GM12878 (cell line): ENCODE measurements around the gene EPB41L4A. TPM values are rescaled to one million over a fixed set of nuclear protein-coding genes. Genes with fewer than 3 reads are reported as not detected.
A peak's percentile ranks its signal among the peaks of the same experiment; 100 is the strongest.

Experiments
- ATAC-seq: fragments of 200-7000 bp; cut with Tn5 transposase; 3 replicates; pipeline ENCODE4 v1.9.1; 2020; ENCODE audit warnings: mild to moderate bottlenecking, moderate library complexity
- BruUV-seq: library from RNA; stranded (reverse); fragments of 400-500 nt; replicated peaks from 2 replicates; lab custom pipeline; 2021; lab: Mats Ljungman, UMichigan
- CTCF ChIA-PET: fragments of 300-600 bp; sonication (Branson Sonifier 250); formaldehyde crosslinking; extraction: SDS; loops from one replicate; lab custom pipeline; 2021; ENCODE audit warnings: inconsistent platforms; lab: Yijun Ruan, JAX
- POLR2A ChIA-PET: fragments of 350-600 bp; formaldehyde crosslinking; extraction: SDS; loops from one replicate; lab custom pipeline; 2021; ENCODE audit warnings: inconsistent platforms; lab: Charles Lee
- RAD21 ChIA-PET: fragments of 300-600 bp; sonication (Branson Sonifier 250); formaldehyde crosslinking; loops from one replicate; lab custom pipeline; 2023; ENCODE audit warnings: antibody characterized with exemption; ENCODE audit not compliant: unreplicated experiment; lab: Charles Lee
- SMC1A ChIA-PET: fragments of 300-600 bp; sonication (Branson Sonifier 250); formaldehyde crosslinking; loops from one replicate; lab custom pipeline; 2023; ENCODE audit not compliant: unreplicated experiment, uncharacterized antibody; lab: Charles Lee
- DNase-seq: peaks from one replicate; pipeline ENCODE4 v3.0.0-alpha.2; 2011; ENCODE audit warnings: low read depth, low spot score
- FAIRE-seq: peaks from 3 replicates; lab custom pipeline; 2011; peaks lifted over from hg19 to GRCh38; lab: Jason Lieb, UNC
- H2AFZ ChIP-seq: 2 replicates; pipeline ENCODE4 v1.6.0; 2011; ENCODE audit warnings: low read depth, low read length, control low read depth; ENCODE audit not compliant: control insufficient read depth
- H3K27ac ChIP-seq: 2 replicates; pipeline ENCODE4 v1.5.1; 2011; ENCODE audit warnings: control low read depth; ENCODE audit not compliant: control insufficient read depth, insufficient read depth
- H3K27me3 ChIP-seq, 2 experiments: replicated peaks in 1 of 2; 2 replicates each; pipeline versions ENCODE4 v1.6.0 to v1.6.1; 2011; ENCODE audit warnings: low read length in 1 of 2; ENCODE audit not compliant: control insufficient read depth in 2 of 2, insufficient read depth in 2 of 2
- H3K36me3 ChIP-seq, 2 experiments: 2 replicates each; pipeline ENCODE4 v1.5.1; 2011; ENCODE audit warnings: low read length in 1 of 2; ENCODE audit not compliant: control insufficient read depth in 2 of 2, insufficient read depth in 2 of 2
- H3K4me1 ChIP-seq: 2 replicates; pipeline ENCODE4 v1.6.1; 2011; ENCODE audit warnings: mild to moderate bottlenecking, low read length, moderate library complexity, mixed read lengths; ENCODE audit not compliant: control insufficient read depth, insufficient read depth
- H3K4me2 ChIP-seq: 2 replicates; pipeline ENCODE4 v1.6.0; 2011; ENCODE audit warnings: control low read depth; ENCODE audit not compliant: control insufficient read depth, insufficient read depth
- H3K4me3 ChIP-seq: fragments of 200-600 bp; sonication (generic); 2 replicates; pipeline ENCODE4 v1.5.1; 2016
- H3K79me2 ChIP-seq: 2 replicates; pipeline ENCODE4 v1.6.0; 2011; ENCODE audit warnings: low read length; ENCODE audit not compliant: control insufficient read depth, insufficient read depth
- H3K9ac ChIP-seq: 2 replicates; pipeline ENCODE4 v1.8.0; 2011; ENCODE audit warnings: low read length, control low read depth, mixed read lengths; ENCODE audit not compliant: control insufficient read depth, insufficient read depth
- H3K9me3 ChIP-seq: replicated peaks from 3 replicates; pipeline ENCODE4 v1.5.1; 2011; ENCODE audit warnings: mild to moderate bottlenecking, low read length; ENCODE audit not compliant: control insufficient read depth, insufficient read depth
- H4K20me1 ChIP-seq: 2 replicates; pipeline ENCODE4 v1.6.0; 2011; ENCODE audit not compliant: control insufficient read depth, insufficient read depth
- ATF7 ChIP-seq: fragments of 450-650 bp; IDR thresholded peaks from 2 replicates; pipeline ENCODE4 v1.6.1; 2016; ENCODE audit warnings: low read depth, mild to moderate bottlenecking
- BACH1 ChIP-seq: fragments of 450-650 bp; IDR thresholded peaks from 2 replicates; pipeline ENCODE4 v1.6.1; 2017; ENCODE audit warnings: mild to moderate bottlenecking, borderline replicate concordance
- CEBPZ ChIP-seq: fragments of 150-350 bp; IDR thresholded peaks from 2 replicates; pipeline ENCODE4 v1.6.1; 2016; ENCODE audit warnings: low read depth, low read length
- CHD4 ChIP-seq: fragments of 200-600 bp; sonication (generic); IDR thresholded peaks from 2 replicates; pipeline ENCODE4 v1.6.1; 2016; ENCODE audit warnings: mild to moderate bottlenecking
- CREM ChIP-seq: IDR thresholded peaks from 2 replicates; pipeline ENCODE4 v1.6.1; 2014; ENCODE audit warnings: antibody characterized with exemption, low read depth
- EED ChIP-seq: sonication (generic); IDR thresholded peaks from 2 replicates; pipeline ENCODE4 v1.6.1; 2016; ENCODE audit warnings: antibody characterized with exemption, low read depth
- IKZF1 ChIP-seq: fragments of 450-650 bp; conservative IDR thresholded peaks from 2 replicates; pipeline ENCODE4 v1.6.1; 2017; ENCODE audit warnings: antibody characterized with exemption, mild to moderate bottlenecking
- NFYB ChIP-seq: IDR thresholded peaks from 2 replicates; pipeline ENCODE4 v1.6.1; 2011; ENCODE audit warnings: low read depth, mild to moderate bottlenecking, low read length, improper control_type of control experiment, moderate library complexity; ENCODE audit not compliant: insufficient read depth
- PAX8 ChIP-seq: fragments of 450-650 bp; IDR thresholded peaks from 2 replicates; pipeline ENCODE4 v1.6.1; 2017; ENCODE audit warnings: mild to moderate bottlenecking, moderate library complexity
- POLR2AphosphoS2 ChIP-seq: IDR thresholded peaks from 2 replicates; pipeline ENCODE4 v1.6.1; 2011; ENCODE audit warnings: low read depth, mild to moderate bottlenecking, low read length, improper control_type of control experiment, moderate library complexity
- RCOR1 ChIP-seq: conservative IDR thresholded peaks from 2 replicates; pipeline ENCODE4 v1.6.1; 2012; ENCODE audit warnings: low read depth, low read length, improper control_type of control experiment
- RELA ChIP-seq: fragments of 450-650 bp; IDR thresholded peaks from 2 replicates; pipeline ENCODE4 v1.8.0; 2014; ENCODE audit warnings: borderline replicate concordance; ENCODE audit not compliant: partially characterized antibody
- SMAD1 ChIP-seq: fragments of 450-650 bp; IDR thresholded peaks from 2 replicates; pipeline ENCODE4 v1.6.1; 2018; ENCODE audit warnings: mild to moderate bottlenecking, low read depth; ENCODE audit not compliant: partially characterized antibody
- SRF ChIP-seq, 2 experiments: IDR thresholded peaks; 2 replicates each; pipeline ENCODE4 v1.6.1; 2011; ENCODE audit warnings: low read depth in 2 of 2, low read length in 2 of 2, mild to moderate bottlenecking in 1 of 2, moderate library complexity in 1 of 2
- STAT3 ChIP-seq: IDR thresholded peaks from 2 replicates; pipeline ENCODE4 v1.6.1; 2011; ENCODE audit warnings: low read depth, low read length, improper control_type of control experiment
- WGBS: methylation state at CpG from one replicate; pipeline ENCODE4 v1.1.6; 2016; ENCODE audit warnings: low lambda C conversion rate; ENCODE audit not compliant: insufficient replicate concordance, insufficient coverage; ENCODE audit errors: missing lambda C conversion rate; 5-methylcytosine and 5-hydroxymethylcytosine counted together
- in situ Hi-C: fragments of 300-500 bp; cut with MboI; formaldehyde crosslinking; loops from 9 replicates; pipeline ENCODE4 v1.14.3; 2018; ENCODE audit warnings: mixed read lengths
- intact Hi-C: fragments of 100-400 bp; cut with micrococcal nuclease; formaldehyde crosslinking; loops from one replicate; pipeline ENCODE4 v1.14.2; 2022; ENCODE audit not compliant: unreplicated experiment
- polyA plus RNA-seq, 11 experiments: library from polyadenylated mRNA; depleted of rRNA in 4 of 11; unstranded in 6 of 11; stranded (reverse) in 5 of 11; fragments of >200 nt; fragmentation: Nextera tagmentation in 4 of 11; fragmentation: Illumina TruSeq in 1 of 11; extraction: Ambion mirVana in 4 of 11; extraction: Trizol in 1 of 11; gene quantifications; 1 replicate in 1 of 11; 2 replicates in 10 of 11; pipeline versions ENCODE4 v1.2.1 to v1.2.3, GENCODE V29; 2011 to 2016; ENCODE audit warnings: inconsistent platforms in 2 of 11, missing spikeins in 2 of 11, low read depth in 1 of 11
- total RNA-seq, 4 experiments: library from RNA; depleted of rRNA in 3 of 4; stranded (reverse); fragments of >200 nt in 3 of 4; fragmentation: Illumina TruSeq in 1 of 4; extraction: Trizol in 1 of 4; gene quantifications; 2 replicates each; pipeline versions ENCODE4 v1.2.1 to v1.2.3, GENCODE V29; 2013 to 2021
- TF ChIP-seq, protein P1 (sequence below): IDR thresholded peaks from 2 replicates; pipeline ENCODE4 v1.6.1; 2011; ENCODE audit warnings: low read depth, low read length, improper control_type of control experiment, borderline replicate concordance
- TF ChIP-seq, protein P2 (sequence below): IDR thresholded peaks from 2 replicates; pipeline ENCODE4 v1.6.1; 2012; ENCODE audit warnings: low read depth, low read length, improper control_type of control experiment

Gene EPB41L4A
- total and polyA plus RNA-seq, 10 of the 15 experiments (the other 5 are each of a cell fraction or from before 2014, with no cell fraction given): 0.10 to 0.67 (median 0.30) TPM

DNA sequence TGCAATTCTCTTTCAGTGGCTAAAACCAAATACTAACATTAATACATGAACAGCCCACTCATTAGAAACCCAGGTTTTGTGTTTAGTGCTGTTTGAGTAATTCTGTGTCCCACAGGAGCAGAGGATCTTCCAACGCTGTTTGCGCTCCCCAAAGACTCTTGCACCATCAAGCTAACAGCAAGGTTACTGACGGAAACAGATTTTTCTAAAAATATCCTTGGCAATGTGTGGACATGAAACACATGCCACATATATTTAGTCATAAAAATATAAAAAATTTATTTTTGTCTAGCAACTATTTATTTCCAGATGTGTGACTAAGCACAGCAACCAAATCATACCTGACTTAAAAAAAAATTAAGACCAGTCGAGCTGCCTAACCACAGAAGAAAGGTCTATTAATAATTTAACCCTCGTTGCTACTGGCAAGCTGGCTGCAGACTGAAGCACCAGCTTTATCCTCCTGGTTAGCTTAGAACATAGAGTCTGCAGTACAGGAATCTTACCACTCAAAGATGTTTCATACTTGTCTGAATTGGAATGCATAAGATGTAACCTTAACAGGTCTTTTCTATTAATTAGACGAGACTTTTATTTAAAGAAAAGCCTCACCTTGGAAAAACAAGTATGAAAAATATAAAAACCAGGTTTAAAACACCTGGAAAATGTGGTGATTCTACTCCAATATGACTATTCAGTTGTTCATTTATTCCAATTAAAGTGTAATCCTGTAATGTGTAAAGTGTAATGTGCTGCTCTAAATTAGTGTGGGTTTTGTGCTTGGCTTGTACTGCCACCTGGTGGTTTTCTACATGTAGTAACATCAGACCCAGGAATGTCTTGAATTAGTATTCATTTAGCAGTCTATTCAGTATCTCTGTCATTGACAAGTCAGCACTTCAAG lies 272.5 kb downstream of the EPB41L4A start:
- no peaks in the 10 kb centered on the region for H3K36me3 ChIP-seq
- POLR2A ChIA-PET: interaction anchor here (0.6 to 1.4 kb wide), 2 partner anchors 15 to 26 kb away, joined by 3 to 4 read pairs; no protein-coding TSS in a partner anchor
- H3K4me2 ChIP-seq: peak overlapping the region; percentile 12; the same call in 1 of the 2 replicates
- H3K9me3 ChIP-seq: no peaks in the 10 kb centered on the region; the same call in 2 of the 3 replicates
- SMC1A ChIA-PET: interaction anchor here (0.6 to 6.8 kb wide), 67 partner anchors 11 to 991 kb away, joined by 3 to 93 read pairs (median 4); partner anchors contain the start of gene NREP
- RAD21 ChIA-PET: interaction anchor here (0.7 to 5.2 kb wide), 46 partner anchors 9 to 1390 kb away, joined by 3 to 62 read pairs (median 4); partner anchors contain the start of gene NREP
- H3K79me2 ChIP-seq: no peaks in the 10 kb centered on the region
- no TSS peak for BruUV-seq
- no peak overlapping the region for H3K4me3 ChIP-seq
- peaks cover 13% of the 10 kb centered on the region; the same call in 1 of the 2 replicates for H3K4me1 ChIP-seq
- 10% methylated on average over 6 of the region's 6 CpGs for WGBS
- H3K9ac ChIP-seq: no peak overlapping the region
- peak overlapping the region; percentile 68 for H2AFZ ChIP-seq
- intact Hi-C loops (loop anchor here (1.0 to 5.0 kb wide), 10 partner anchors 84 to 988 kb away; partner anchors contain the start of gene NREP), in situ Hi-C loops (loop anchor here (5.0 to 10.0 kb wide), 2 partner anchors 594 to 982 kb away; no protein-coding TSS in a partner anchor)
- no peaks in the 10 kb centered on the region for H4K20me1 ChIP-seq
- no peak overlapping the region; the same call in 1 of the 2 replicates for H3K27ac ChIP-seq
- peak; percentile 82 for ATAC-seq
- no peaks in the 10 kb centered on the region for H3K27me3 ChIP-seq
- peak; percentile 74 for DNase-seq
- CTCF ChIA-PET: interaction anchor here (0.6 to 5.9 kb wide), 48 partner anchors 10 to 991 kb away, joined by 3 to 108 read pairs (median 4); partner anchors contain the start of gene NREP
- FAIRE-seq: peak; percentile 88
- TF ChIP-seq POLR2AphosphoS2: no peak
- no peak for TF ChIP-seq CHD4
- no peak for TF ChIP-seq SMAD1
- TF ChIP-seq RELA: no peak
- TF ChIP-seq ATF7: no peak; the same call in 1 of the 2 replicates
- peak; percentile 85 for TF ChIP-seq EED
- TF ChIP-seq, protein P1, sequence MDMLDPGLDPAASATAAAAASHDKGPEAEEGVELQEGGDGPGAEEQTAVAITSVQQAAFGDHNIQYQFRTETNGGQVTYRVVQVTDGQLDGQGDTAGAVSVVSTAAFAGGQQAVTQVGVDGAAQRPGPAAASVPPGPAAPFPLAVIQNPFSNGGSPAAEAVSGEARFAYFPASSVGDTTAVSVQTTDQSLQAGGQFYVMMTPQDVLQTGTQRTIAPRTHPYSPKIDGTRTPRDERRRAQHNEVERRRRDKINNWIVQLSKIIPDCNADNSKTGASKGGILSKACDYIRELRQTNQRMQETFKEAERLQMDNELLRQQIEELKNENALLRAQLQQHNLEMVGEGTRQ: no peak
- no peak; the same call in 1 of the 2 replicates for TF ChIP-seq CREM
- no peak for TF ChIP-seq SRF (IDR thresholded peaks at IDR 0.05; ENCODE audit: low read depth in 2 of 2, low read length in 2 of 2)
- TF ChIP-seq, protein P2, sequence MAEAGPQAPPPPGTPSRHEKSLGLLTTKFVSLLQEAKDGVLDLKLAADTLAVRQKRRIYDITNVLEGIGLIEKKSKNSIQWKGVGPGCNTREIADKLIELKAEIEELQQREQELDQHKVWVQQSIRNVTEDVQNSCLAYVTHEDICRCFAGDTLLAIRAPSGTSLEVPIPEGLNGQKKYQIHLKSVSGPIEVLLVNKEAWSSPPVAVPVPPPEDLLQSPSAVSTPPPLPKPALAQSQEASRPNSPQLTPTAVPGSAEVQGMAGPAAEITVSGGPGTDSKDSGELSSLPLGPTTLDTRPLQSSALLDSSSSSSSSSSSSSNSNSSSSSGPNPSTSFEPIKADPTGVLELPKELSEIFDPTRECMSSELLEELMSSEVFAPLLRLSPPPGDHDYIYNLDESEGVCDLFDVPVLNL: no peak
- TF ChIP-seq STAT3: no peak
- TF ChIP-seq NFYB: no peak
- no peak for TF ChIP-seq BACH1
- TF ChIP-seq CEBPZ: no peak
- TF ChIP-seq IKZF1: peak; percentile 66
- no peak for TF ChIP-seq RCOR1
- no peak for TF ChIP-seq PAX8
